HL-60 (cell line): ENCODE measurements around the gene METTL16.

ENCODE experiments used
- GABPA ChIP-seq: IDR thresholded peaks from 2 replicates; pipeline ENCODE4 v1.6.1; 2012; ENCODE audit warnings: low read depth
- POLR2AphosphoS5 ChIP-seq: IDR thresholded peaks from 2 replicates; pipeline ENCODE4 v1.6.1; 2012; ENCODE audit warnings: low read depth
- SPI1 ChIP-seq: IDR thresholded peaks from 2 replicates; pipeline ENCODE4 v1.6.1; 2012; ENCODE audit warnings: low read depth, mild to moderate bottlenecking, borderline replicate concordance
- TF ChIP-seq, protein P1 (sequence below): IDR thresholded peaks from one replicate; pipeline ENCODE4 v1.5.1; 2011; ENCODE audit warnings: low read length, control low read depth, inconsistent platforms; ENCODE audit not compliant: insufficient read depth
- TF ChIP-seq, protein P2 (sequence below): IDR thresholded peaks from 2 replicates; pipeline ENCODE4 v1.6.1; 2012; ENCODE audit warnings: low read depth; ENCODE audit not compliant: insufficient replicate concordance

DNA sequence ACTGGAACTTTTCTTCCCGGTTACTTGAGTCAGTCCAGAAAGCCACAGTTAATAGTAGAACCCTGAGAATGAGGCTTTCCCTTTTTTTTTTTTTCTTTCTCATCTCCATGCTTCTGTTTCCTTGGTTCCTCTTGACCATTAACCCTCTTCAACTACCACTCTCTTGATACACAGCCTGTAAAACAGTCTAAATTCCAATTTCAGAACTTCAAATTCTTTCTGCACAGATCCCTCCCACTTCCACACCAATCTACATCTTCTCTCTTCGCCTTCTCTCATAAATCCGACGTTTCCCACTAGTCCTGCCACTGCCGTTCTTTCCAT is 588 bp downstream of the METTL16 start:
- TF ChIP-seq, protein P1, sequence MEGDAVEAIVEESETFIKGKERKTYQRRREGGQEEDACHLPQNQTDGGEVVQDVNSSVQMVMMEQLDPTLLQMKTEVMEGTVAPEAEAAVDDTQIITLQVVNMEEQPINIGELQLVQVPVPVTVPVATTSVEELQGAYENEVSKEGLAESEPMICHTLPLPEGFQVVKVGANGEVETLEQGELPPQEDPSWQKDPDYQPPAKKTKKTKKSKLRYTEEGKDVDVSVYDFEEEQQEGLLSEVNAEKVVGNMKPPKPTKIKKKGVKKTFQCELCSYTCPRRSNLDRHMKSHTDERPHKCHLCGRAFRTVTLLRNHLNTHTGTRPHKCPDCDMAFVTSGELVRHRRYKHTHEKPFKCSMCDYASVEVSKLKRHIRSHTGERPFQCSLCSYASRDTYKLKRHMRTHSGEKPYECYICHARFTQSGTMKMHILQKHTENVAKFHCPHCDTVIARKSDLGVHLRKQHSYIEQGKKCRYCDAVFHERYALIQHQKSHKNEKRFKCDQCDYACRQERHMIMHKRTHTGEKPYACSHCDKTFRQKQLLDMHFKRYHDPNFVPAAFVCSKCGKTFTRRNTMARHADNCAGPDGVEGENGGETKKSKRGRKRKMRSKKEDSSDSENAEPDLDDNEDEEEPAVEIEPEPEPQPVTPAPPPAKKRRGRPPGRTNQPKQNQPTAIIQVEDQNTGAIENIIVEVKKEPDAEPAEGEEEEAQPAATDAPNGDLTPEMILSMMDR = no peak
- TF ChIP-seq POLR2AphosphoS5 (no peak), GABPA (no peak), SPI1 (no peak)
- TF ChIP-seq, protein P2, sequence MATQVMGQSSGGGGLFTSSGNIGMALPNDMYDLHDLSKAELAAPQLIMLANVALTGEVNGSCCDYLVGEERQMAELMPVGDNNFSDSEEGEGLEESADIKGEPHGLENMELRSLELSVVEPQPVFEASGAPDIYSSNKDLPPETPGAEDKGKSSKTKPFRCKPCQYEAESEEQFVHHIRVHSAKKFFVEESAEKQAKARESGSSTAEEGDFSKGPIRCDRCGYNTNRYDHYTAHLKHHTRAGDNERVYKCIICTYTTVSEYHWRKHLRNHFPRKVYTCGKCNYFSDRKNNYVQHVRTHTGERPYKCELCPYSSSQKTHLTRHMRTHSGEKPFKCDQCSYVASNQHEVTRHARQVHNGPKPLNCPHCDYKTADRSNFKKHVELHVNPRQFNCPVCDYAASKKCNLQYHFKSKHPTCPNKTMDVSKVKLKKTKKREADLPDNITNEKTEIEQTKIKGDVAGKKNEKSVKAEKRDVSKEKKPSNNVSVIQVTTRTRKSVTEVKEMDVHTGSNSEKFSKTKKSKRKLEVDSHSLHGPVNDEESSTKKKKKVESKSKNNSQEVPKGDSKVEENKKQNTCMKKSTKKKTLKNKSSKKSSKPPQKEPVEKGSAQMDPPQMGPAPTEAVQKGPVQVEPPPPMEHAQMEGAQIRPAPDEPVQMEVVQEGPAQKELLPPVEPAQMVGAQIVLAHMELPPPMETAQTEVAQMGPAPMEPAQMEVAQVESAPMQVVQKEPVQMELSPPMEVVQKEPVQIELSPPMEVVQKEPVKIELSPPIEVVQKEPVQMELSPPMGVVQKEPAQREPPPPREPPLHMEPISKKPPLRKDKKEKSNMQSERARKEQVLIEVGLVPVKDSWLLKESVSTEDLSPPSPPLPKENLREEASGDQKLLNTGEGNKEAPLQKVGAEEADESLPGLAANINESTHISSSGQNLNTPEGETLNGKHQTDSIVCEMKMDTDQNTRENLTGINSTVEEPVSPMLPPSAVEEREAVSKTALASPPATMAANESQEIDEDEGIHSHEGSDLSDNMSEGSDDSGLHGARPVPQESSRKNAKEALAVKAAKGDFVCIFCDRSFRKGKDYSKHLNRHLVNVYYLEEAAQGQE = no peak
